Stimulated activated CD8-positive, alpha-beta memory T cell treated with anti-CD3 and anti-CD28 coated beads, Interleukin-15, amount 100 ng/mL, for 4 hours (primary cell): ENCODE results near the gene RNF166.

Source experiments
- DNase-seq, 2 donors: peaks; one replicate each; pipeline ENCODE4 v3.0.0-alpha.2; 2020; ENCODE audit warnings: low read depth in 2 of 2

RNF166 gene, protein sequence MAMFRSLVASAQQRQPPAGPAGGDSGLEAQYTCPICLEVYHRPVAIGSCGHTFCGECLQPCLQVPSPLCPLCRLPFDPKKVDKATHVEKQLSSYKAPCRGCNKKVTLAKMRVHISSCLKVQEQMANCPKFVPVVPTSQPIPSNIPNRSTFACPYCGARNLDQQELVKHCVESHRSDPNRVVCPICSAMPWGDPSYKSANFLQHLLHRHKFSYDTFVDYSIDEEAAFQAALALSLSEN

DNA sequence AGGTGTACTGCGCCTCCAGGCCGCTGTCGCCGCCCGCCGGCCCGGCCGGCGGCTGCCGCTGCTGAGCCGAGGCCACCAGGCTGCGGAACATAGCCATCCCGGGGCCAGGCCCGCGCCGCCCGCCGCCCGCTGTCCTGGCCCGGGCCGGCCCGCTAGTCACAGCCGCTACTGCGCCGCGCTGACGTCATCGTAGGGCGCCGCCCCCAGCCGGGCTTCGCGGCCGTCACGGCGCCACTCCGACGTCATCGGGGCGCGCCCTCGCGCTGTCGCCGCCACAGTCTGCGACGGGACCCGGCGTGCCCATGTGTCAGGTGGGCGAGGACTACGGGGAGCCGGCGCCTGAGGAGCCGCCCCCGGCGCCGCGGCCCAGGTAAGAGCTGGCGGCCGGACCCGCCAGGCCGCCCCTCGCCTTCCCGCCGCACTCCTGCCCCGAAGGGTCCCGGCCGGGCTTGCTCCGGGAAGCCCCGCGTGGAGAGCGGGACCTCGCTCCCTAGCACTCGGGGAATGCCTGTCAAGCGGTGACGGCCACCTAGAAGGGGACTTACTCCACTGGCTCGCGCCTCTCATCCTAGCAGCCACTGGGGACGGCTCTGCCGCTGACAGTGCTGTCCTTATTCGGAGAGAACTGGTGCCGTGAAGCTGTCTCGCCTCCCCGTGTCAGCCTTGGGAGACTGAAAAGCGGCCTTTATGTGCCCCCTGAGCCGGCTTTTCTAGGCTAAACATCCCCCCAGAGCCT is at the start of gene RNF166, which contains the start of gene CTU2:
Gene RNF166 (minus strand): TSS at position 180 of the 736 bp plus-strand sequence. CDS start 83 bp downstream, at position 97.
Gene CTU2 (plus strand): TSS at position 275 of the 736 bp plus-strand sequence. CDS start 28 bp downstream, at position 303.
- DNase-seq, result peak; percentile 82 to 90

DNA sequence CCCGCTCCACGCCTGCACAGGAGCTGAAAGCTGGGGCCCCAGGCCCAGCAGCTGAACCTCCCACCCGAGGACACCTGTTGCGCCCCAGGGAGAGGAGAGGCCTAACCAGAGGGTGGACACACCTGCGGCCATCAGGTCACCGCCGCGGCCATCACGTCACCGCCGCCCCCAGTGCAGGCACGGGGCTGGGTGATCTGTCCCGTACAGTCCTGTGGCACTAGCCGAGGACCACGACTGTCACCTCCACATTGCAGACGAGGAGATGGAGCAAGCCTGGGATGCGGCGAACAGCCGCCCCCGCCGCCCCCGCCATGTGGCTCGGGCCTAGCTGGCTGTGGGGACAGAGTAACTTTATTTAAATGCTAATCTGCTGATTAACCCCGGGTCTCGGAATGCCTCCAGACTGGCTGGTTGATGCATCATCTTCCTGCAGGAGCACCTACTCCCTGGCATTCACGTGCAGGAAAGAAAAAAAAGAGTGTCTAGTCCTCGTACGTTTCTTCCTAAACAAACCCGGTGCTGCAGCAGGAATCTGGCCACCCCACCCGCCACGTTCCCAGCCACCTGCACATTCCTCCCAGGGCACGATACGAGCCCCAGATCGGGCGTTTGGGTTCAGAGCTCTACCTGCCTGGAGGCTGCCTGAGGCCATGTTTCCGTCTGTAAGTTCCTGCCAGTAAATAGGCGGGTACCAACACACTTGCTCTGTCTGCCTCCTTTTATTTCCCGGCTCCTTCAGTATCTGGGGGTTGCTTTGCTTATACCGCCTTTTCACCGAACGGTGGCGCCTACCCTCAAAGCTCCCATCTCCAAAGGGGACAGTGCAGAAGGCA is 48.9 kb upstream of the RNF166 start:
- no peak for DNase-seq

- DNase-seq, result no peak
Measured at GRCh38 chr16:88754109-88754911, 48.1 kb upstream of the RNF166 start.

DNA sequence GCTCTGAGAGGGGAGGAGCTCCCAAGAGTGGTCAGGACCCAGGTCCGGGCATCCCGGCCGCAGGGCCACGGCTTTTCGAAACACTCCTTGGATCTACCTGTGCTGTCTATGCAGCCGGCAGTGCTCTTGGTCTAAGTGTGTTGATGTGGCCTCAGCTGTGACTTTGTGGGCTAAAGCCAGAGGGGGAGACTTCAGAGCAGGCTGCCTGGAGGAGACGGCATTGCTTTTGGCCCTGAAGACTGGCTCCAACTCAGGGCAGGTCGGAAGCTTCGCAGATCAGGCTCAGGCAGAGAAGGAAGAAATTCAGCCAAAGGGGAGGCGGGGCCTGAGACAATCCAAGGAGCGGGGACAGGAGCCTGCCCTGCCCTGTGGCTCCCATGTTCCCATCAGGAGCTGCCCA is 47.4 kb upstream of the RNF166 start:
- no peak for DNase-seq

DNA sequence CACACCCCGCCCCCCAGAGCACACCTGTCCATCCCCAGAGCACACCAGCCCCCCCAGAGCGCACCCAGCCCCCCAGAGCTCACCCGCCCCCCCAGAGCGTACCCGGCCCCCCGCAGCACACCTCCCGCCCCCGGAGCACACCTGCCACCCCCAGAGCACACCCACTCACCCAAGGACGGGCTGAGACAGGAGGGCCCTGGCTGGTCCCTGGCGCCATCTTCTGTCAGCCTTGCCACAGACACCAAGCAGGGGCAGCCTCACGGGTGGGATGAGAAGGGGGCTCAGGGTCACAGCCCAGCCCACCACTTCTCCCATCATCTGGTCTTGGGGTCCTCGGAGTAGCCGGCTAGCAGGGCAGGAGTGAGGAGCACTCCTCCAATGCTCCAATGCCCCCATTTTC is 47.0 kb upstream of the RNF166 start:
- no peak for DNase-seq

DNA sequence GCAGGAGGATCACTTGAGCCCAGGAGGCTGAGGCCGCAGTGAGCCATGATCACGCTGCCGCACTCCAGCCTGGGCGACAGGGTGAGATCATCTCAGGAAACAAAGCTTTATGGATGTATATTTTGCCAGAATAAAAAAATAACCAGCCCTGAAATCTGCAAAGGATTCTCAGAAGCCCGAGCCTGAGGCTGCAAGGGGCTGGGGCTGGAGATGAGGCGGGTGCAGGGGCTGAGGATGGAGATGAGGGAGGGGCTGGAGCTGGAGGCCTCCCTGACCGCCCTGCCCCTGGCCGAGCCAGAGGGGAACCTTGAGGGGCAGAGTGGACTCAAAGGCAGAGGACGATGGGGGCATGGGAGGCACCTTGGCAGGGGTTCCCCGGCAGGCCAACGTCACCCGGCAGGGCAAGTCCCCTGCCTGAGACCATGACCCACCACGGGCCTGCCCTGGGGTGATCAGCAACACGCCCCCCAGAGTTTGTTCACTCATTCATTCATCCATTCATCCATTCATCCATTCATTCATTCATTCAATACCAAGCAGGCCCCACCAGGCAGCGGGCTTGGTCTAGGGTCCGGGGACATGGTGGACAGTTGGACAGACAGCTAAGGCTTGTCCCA is 46.3 kb upstream of the RNF166 start:
- DNase-seq, result no peak

DNA sequence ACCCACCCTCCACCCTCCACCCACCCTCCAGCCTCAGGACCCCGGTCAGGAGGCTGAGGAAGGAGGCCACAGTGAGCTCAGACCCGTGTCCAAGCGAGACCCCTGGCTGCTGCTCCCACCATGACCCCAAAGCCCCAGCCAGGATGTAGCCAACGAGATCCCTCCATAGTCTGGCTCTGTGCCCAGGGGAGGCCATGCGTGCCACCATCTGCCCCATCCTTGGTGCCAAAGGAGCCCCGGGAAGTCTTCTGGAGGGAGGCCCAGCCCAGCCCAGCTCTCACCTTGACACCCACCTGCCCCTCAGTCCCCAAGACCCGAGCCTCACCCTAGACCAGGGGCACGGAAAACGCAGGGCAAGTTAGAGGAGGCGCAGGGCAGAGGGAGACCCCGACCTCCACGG is 44.6 kb upstream of the RNF166 start:
- DNase-seq, result no peak

DNA sequence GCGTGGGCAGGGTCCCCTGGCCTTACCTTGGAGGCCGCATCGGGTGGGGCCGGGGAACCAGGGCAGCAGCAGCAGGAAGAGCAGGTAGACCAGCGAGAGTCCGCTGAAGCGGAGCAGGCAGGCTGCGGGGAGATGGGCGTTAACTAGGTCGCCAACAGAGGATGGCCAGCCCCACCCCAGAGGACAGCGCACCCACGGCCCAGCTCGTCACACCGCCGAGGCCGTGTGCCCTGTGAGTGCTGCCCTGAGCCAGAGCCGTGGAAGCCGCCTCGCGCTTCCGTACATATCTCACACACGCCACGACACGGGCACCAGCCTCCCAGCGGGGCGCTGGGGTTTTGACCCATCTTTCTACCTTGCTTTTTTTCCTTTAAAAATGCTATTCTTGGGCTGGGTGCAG is 43.1 kb upstream of the RNF166 start:
- DNase-seq, result no peak

DNA sequence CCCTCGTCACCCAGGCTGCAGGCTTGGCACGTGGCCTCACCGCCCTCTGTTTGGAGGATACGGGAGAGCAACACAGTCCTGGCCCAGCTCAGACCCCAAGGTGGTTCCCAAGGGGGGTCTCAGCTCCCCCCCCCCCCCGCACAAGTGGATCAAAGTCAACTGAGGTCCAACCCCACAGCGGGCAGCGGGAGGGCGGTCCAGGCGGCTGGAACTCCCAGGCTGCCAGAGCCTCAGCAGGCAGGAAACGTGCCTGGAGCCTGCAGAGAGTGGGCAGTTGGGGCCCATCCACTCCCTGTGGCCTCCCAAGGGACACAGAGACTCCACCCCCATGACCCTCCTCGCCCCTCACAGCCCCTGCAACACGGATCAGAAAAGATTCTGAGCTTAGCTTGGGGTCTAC is 42.2 kb upstream of the RNF166 start:
- no peak for DNase-seq

- no peak for DNase-seq
Measured at GRCh38 chr16:88747588-88748301, 41.5 kb upstream of the RNF166 start.

- no peak for DNase-seq
Measured at GRCh38 chr16:88746506-88746905, 40.3 kb upstream of the RNF166 start.

GRCh38 chr16:88744577-88745521 is 38.6 kb upstream of the RNF166 start:
- no peak for DNase-seq

GRCh38 chr16:88743693-88744576 is 37.7 kb upstream of the RNF166 start:
- DNase-seq, result peak; percentile 32 to 46

GRCh38 chr16:88742896-88743605 is 36.8 kb upstream of the RNF166 start:
- DNase-seq, result no peak

- no peak for DNase-seq
Measured at GRCh38 chr16:88741368-88741767, 35.2 kb upstream of the RNF166 start.

DNA sequence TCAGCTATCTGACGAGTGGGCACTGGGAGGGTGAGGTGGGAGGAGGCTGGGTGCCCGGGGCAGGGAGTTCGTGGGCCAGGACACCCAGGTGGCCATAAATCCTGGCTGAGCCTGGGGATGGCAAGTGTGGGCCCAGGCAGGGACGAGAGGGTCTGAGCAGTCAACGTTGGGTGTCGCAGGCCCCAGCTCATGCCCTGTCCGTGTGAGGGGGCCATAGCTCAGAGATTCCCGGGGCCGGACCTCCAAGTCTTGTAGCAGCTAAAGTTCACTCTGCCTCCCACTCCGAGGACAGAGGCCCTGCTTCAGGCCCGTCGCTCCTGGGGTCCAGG is 34.5 kb upstream of the RNF166 start:
- DNase-seq, result no peak

- no peak for DNase-seq
Measured at GRCh38 chr16:88739977-88740726, 33.9 kb upstream of the RNF166 start.
